Ishikawa (cell line): ENCODE results near the gene MINK1.

Experiments
- CEBPB ChIP-seq: IDR thresholded peaks from 2 replicates; pipeline ENCODE4 v1.6.1; 2012
- CREB1 ChIP-seq: IDR thresholded peaks from 2 replicates; pipeline ENCODE4 v1.6.1; 2012; ENCODE audit warnings: low read depth
- EGR1 ChIP-seq: IDR thresholded peaks from 2 replicates; pipeline ENCODE4 v1.6.1; 2012
- EP300 ChIP-seq: IDR thresholded peaks from 2 replicates; pipeline ENCODE4 v1.6.1; 2012; ENCODE audit warnings: borderline replicate concordance
- FOXM1 ChIP-seq: IDR thresholded peaks from 2 replicates; pipeline ENCODE4 v1.6.1; 2012; ENCODE audit warnings: low read depth, borderline replicate concordance
- NFIC ChIP-seq: IDR thresholded peaks from 2 replicates; pipeline ENCODE4 v1.6.1; 2012
- RAD21 ChIP-seq: IDR thresholded peaks from 2 replicates; pipeline ENCODE4 v1.6.1; 2012; ENCODE audit warnings: low read depth
- TAF1 ChIP-seq: IDR thresholded peaks from 2 replicates; pipeline ENCODE4 v1.6.1; 2012; ENCODE audit warnings: low read depth, mild to moderate bottlenecking
- TCF12 ChIP-seq: IDR thresholded peaks from 2 replicates; pipeline ENCODE4 v1.6.1; 2012; ENCODE audit warnings: low read depth
- TEAD4 ChIP-seq: IDR thresholded peaks from 2 replicates; pipeline ENCODE4 v1.6.1; 2012
- YY1 ChIP-seq: IDR thresholded peaks from 2 replicates; pipeline ENCODE4 v1.6.1; 2012; ENCODE audit warnings: low read depth
- ZBTB7A ChIP-seq: IDR thresholded peaks from 2 replicates; pipeline ENCODE4 v1.6.1; 2012; ENCODE audit warnings: low read depth
- TF ChIP-seq, protein P1 (sequence below): IDR thresholded peaks from 2 replicates; pipeline ENCODE4 v1.6.1; 2012; ENCODE audit warnings: low read depth, mild to moderate bottlenecking
- TF ChIP-seq, protein P2 (sequence below): IDR thresholded peaks from 2 replicates; pipeline ENCODE4 v1.6.1; 2012
- TF ChIP-seq, protein P3 (sequence below): IDR thresholded peaks from 2 replicates; pipeline ENCODE4 v1.6.1; 2012

MINK1 gene

DNA sequence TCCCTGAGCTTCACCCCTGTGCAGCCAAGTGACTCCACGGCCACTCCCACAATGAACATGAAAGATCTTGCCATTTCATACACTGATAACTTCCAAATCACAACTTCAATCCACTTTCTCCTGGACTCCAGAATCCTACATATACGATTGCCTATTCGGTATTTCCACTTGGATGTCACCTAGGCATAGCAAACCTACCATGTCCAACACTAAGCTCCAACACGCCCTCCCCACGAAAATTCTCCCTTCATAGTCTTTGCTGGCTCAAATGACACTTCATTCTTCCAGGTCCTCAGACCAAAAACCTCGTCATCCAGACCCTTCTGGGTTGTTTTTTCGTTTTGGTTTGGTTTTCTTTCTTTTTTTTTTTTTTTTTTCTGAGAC lies 42.4 kb upstream of the MINK1 start:
- TF ChIP-seq RAD21 (no peak), ZBTB7A (no peak), YY1 (no peak)

DNA sequence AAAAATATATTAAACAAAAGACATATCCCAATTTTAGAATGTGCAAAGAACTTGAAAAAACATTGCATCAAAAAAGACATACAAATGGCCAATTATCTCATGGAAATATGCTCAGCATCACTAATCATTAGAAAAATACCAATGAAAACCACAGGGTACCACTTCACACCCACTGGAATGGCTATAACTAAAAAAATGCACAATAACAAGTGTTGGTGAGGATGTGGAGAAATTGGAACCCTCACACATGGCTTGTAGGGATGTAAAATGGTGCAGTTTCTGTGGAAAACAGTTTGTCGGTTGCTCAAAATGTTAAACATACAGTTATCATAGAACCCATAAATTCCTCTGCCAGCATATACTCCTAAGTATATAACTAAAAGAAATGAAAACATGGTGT lies 38.0 kb upstream of the MINK1 start:
- TF ChIP-seq TEAD4 (no peak), TAF1 (no peak), CEBPB (no peak), EGR1 (no peak), FOXM1 (no peak), RAD21 (no peak), YY1 (no peak), ZBTB7A (no peak), EP300 (no peak), CREB1 (no peak), NFIC (no peak), TCF12 (no peak)
- TF ChIP-seq, protein P1, sequence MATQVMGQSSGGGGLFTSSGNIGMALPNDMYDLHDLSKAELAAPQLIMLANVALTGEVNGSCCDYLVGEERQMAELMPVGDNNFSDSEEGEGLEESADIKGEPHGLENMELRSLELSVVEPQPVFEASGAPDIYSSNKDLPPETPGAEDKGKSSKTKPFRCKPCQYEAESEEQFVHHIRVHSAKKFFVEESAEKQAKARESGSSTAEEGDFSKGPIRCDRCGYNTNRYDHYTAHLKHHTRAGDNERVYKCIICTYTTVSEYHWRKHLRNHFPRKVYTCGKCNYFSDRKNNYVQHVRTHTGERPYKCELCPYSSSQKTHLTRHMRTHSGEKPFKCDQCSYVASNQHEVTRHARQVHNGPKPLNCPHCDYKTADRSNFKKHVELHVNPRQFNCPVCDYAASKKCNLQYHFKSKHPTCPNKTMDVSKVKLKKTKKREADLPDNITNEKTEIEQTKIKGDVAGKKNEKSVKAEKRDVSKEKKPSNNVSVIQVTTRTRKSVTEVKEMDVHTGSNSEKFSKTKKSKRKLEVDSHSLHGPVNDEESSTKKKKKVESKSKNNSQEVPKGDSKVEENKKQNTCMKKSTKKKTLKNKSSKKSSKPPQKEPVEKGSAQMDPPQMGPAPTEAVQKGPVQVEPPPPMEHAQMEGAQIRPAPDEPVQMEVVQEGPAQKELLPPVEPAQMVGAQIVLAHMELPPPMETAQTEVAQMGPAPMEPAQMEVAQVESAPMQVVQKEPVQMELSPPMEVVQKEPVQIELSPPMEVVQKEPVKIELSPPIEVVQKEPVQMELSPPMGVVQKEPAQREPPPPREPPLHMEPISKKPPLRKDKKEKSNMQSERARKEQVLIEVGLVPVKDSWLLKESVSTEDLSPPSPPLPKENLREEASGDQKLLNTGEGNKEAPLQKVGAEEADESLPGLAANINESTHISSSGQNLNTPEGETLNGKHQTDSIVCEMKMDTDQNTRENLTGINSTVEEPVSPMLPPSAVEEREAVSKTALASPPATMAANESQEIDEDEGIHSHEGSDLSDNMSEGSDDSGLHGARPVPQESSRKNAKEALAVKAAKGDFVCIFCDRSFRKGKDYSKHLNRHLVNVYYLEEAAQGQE: no peak
- TF ChIP-seq, protein P2, sequence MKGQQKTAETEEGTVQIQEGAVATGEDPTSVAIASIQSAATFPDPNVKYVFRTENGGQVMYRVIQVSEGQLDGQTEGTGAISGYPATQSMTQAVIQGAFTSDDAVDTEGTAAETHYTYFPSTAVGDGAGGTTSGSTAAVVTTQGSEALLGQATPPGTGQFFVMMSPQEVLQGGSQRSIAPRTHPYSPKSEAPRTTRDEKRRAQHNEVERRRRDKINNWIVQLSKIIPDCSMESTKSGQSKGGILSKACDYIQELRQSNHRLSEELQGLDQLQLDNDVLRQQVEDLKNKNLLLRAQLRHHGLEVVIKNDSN: no peak
- TF ChIP-seq, protein P3, sequence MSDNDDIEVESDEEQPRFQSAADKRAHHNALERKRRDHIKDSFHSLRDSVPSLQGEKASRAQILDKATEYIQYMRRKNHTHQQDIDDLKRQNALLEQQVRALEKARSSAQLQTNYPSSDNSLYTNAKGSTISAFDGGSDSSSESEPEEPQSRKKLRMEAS: no peak

DNA sequence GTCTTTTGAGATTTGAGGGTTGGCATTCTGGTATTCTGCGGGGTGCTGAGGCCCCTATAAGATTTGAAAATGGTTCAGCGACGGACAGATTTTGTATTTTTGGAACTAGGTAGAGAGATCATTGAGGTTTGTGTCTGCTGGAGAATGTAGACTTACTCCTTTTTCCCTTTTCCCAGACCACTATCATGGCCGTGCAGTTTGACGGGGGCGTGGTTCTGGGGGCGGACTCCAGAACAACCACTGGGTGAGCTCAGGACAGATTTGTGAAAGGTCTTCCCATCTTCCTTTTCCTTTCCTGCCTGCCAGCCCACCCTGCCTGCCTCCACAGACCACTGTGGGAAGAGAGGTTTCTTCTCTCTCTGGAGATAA lies 36.6 kb upstream of the MINK1 start:
- TF ChIP-seq RAD21: no peak
- 0 out of 2 replicates have a peak, but pooled peaks have one; percentile 28 for TF ChIP-seq YY1

DNA sequence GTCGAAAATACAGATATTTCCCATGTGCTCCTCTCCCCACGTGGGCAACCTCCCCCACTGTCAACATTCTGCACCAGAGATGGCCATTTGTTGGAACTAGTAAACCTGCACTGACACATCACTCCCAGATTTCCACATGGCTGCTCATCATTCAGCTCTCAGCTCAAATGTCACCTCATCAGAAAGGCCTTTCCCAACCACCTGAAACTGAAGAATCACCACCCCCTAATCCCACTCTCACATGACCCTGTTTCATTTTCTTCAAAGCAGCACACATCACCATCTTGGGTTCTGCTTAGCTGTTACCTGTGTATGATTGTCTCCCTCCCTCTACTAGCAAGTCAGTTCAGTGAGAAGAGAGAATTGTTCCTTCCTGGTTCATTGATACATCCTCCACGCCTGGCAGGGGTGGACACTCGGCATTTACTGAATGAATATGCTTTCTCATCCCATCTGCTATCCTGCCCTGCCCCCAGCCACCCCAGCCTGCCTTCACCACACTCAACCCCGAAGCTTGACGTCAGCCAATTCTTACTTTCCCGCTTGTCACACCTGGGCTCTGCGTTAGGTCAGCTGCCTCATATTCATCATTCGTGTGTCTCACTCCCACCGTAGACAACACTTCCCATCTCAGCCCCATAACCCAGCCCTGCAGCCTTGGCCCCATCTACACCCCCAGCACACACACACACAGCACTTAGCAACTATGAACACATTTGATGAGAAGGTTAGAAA lies 32.5 kb upstream of the MINK1 start:
- TF ChIP-seq, protein P3: no peak
- TF ChIP-seq RAD21 (no peak), EP300 (no peak), ZBTB7A (no peak), FOXM1 (no peak), TAF1 (no peak), EGR1 (no peak), NFIC (no peak), TCF12 (no peak), TEAD4 (no peak), CEBPB (no peak)
- TF ChIP-seq, protein P1: no peak

DNA sequence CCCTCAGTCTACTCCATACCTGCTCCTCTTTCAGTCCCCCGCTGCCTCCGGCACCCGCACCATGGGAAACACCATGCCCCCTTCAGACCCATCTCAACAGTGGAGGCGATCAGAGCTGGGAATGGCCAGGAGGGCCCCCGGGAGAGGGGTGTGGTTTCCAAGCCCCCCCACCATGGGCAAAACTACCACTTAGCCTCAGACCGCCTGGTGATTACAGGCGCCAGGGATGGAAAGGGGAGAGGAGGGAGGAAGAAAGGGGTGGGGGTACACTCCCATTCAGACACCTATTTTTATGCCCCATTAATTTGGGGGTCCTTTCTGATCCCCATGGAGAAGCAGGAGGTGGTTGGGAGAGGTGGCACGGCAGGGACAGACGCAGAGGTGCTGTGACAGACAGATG lies 30.9 kb upstream of the MINK1 start, which contains the start of gene C17orf114:
TSS of gene C17orf114 (minus strand) at position 101 of the 400 bp plus-strand sequence.
- TF ChIP-seq EGR1: no peak
- TF ChIP-seq CEBPB: no peak
- TF ChIP-seq TEAD4: no peak
- TF ChIP-seq, protein P1: no peak

DNA sequence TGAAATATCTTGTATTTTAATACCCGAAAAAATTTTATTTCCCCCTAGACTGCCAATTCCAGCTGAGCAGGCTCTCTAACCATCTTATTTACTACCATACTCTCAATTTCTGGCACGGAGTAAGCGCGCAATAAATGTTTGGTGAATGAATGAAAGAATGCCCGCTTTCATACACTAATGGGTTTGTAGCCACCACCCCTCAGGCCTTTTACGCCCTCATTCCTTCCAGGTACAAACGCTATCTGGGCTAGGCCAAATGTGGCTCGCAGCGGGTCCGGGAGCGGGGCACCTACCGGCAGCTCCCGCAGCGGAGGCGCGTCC lies 26.7 kb upstream of the MINK1 start:
- TF ChIP-seq EP300: no peak
- TF ChIP-seq, protein P1: no peak
- no peak for TF ChIP-seq RAD21
- TF ChIP-seq TEAD4: no peak
- no peak for TF ChIP-seq EGR1
- no peak for TF ChIP-seq FOXM1
- TF ChIP-seq NFIC: no peak
